ENCODE results near the gene VSX1.

VSX1 gene

DNA sequence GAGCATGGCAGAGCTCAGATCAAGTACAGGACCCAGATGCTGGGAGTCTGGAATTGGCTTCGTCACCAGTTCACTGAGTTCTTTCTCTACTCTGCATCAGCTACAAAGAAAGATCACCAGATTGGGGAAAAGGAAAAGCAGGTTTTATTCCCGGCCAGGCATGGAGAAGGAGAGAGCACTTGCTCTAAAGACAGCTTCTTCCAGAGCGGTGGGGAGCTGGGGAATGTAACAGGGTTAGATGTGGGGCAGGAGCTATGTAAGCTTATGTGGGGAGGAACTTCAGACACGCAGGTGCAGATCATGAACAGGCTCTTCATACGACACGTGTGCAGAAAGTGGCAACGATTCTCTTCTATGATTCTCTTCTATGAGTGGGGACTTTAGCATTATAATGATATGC, 19.1 kb downstream of the VSX1 start:
- TF ChIP-seq BACH2 (CRISPR knock-in tag; IDR thresholded peaks at IDR 0.05; ENCODE audit: borderline replicate concordance) (no peak), ZFP3 (CRISPR knock-in tag; IDR thresholded peaks at IDR 0.05) (no peak), ZFP30 (CRISPR knock-in tag; IDR thresholded peaks at IDR 0.05) (no peak), ZNF8 (CRISPR knock-in tag; IDR thresholded peaks at IDR 0.05) (no peak), CSDC2 (CRISPR knock-in tag; IDR thresholded peaks at IDR 0.05) (no peak), OSR1 (CRISPR knock-in tag; IDR thresholded peaks at IDR 0.05) (no peak), ZC3H10 (CRISPR knock-in tag; IDR thresholded peaks at IDR 0.05) (no peak)
- TF ChIP-seq, protein P1, sequence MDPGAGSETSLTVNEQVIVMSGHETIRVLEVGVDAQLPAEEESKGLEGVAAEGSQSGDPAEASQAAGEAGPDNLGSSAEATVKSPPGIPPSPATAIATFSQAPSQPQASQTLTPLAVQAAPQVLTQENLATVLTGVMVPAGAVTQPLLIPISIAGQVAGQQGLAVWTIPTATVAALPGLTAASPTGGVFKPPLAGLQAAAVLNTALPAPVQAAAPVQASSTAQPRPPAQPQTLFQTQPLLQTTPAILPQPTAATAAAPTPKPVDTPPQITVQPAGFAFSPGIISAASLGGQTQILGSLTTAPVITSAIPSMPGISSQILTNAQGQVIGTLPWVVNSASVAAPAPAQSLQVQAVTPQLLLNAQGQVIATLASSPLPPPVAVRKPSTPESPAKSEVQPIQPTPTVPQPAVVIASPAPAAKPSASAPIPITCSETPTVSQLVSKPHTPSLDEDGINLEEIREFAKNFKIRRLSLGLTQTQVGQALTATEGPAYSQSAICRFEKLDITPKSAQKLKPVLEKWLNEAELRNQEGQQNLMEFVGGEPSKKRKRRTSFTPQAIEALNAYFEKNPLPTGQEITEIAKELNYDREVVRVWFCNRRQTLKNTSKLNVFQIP (CRISPR knock-in tag; IDR thresholded peaks at IDR 0.05; ENCODE audit: borderline replicate concordance, low read depth): no peak
- TF ChIP-seq, protein P2, sequence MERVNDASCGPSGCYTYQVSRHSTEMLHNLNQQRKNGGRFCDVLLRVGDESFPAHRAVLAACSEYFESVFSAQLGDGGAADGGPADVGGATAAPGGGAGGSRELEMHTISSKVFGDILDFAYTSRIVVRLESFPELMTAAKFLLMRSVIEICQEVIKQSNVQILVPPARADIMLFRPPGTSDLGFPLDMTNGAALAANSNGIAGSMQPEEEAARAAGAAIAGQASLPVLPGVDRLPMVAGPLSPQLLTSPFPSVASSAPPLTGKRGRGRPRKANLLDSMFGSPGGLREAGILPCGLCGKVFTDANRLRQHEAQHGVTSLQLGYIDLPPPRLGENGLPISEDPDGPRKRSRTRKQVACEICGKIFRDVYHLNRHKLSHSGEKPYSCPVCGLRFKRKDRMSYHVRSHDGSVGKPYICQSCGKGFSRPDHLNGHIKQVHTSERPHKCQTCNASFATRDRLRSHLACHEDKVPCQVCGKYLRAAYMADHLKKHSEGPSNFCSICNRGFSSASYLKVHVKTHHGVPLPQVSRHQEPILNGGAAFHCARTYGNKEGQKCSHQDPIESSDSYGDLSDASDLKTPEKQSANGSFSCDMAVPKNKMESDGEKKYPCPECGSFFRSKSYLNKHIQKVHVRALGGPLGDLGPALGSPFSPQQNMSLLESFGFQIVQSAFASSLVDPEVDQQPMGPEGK (CRISPR knock-in tag; IDR thresholded peaks at IDR 0.05; ENCODE audit: borderline replicate concordance): no peak
- no peak for ATAC-seq

DNA sequence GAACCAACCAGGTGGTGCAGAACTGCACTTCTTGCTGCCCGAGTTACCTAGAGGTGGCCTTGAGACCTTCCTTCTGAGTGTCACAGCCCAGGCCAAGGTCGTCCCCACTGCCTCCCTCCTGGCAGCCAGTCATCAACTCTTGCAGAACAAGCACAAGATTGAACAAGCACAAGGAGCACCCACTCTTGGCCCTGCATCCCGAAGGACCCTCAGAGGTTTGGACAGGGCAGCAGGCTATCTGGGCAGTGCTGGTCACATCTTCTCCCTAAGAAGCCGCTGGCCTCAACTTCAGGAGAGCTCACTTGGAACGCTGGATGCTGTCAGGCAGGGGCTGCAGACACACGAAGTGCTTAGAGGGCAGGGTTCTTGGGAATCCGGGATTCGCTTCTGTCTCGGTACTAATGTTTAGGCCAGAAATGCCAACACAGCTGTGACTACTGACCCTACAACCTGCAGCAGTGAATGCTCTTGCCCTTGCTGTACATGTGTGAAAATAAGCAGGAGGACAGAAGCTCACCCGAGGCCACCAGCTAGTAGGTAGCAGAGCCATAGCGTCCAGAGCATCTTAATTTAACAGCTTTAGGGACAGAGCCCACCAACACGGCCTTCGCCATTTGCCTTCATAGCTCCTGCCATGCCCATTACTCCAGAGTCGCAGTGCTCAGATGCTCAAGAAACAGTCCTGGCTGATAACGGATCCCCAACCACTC, 20.0 kb downstream of the VSX1 start:
- ATAC-seq: no peak
- TF ChIP-seq, protein P3, sequence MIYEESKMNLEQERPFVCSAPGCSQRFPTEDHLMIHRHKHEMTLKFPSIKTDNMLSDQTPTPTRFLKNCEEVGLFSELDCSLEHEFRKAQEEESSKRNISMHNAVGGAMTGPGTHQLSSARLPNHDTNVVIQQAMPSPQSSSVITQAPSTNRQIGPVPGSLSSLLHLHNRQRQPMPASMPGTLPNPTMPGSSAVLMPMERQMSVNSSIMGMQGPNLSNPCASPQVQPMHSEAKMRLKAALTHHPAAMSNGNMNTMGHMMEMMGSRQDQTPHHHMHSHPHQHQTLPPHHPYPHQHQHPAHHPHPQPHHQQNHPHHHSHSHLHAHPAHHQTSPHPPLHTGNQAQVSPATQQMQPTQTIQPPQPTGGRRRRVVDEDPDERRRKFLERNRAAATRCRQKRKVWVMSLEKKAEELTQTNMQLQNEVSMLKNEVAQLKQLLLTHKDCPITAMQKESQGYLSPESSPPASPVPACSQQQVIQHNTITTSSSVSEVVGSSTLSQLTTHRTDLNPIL (CRISPR knock-in tag; IDR thresholded peaks at IDR 0.05; ENCODE audit: low read depth): no peak
- no peak for TF ChIP-seq ZNF565 (CRISPR knock-in tag; conservative IDR thresholded peaks at IDR 0.05; ENCODE audit: low read depth)
- TF ChIP-seq ISL1 (CRISPR knock-in tag; IDR thresholded peaks at IDR 0.05): no peak
- TF ChIP-seq OSR1 (CRISPR knock-in tag; IDR thresholded peaks at IDR 0.05): no peak
- no peak for TF ChIP-seq TCF4 (CRISPR knock-in tag; IDR thresholded peaks at IDR 0.05; ENCODE audit: borderline replicate concordance)
- no peak for TF ChIP-seq ZNF70 (CRISPR knock-in tag; IDR thresholded peaks at IDR 0.05)

DNA sequence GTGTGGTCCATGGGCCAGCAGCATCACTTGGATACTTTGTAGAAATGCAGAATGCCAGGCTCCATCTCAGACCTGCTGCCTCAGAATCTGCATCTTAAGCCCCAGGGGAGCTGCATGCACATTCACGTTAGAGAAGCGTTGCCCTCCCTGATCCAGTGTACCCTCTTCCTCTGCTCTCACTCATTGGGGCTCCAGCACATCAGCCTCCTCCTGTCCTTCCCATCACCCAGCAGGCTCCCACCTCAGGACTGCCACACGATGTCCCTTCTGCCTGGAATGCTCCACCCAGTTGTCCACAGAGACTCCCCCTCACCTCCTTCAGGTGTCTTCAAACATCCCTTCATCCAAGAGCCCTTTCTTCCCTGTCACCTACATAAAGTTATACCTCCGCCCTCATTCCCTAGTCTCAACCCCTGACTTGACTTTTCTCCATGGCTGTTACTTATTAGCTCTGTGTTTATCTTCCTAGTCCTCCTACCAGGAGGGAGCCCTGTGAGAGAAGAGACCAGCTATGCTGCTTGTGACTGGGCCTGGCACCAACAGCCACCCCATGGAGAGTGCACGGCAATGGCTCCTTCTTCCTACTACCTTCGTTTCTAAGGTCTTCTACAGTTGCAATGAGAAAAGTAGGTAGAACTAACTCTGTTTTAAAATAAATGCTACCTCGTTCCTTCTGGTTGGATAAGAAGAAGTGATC, 20.7 kb downstream of the VSX1 start:
- TF ChIP-seq ZFP3 (CRISPR knock-in tag; IDR thresholded peaks at IDR 0.05) (no peak), TOX (CRISPR knock-in tag; IDR thresholded peaks at IDR 0.05; ENCODE audit: borderline replicate concordance) (no peak), ZFP30 (CRISPR knock-in tag; IDR thresholded peaks at IDR 0.05) (no peak), ZNF70 (CRISPR knock-in tag; IDR thresholded peaks at IDR 0.05) (no peak), BACH2 (CRISPR knock-in tag; IDR thresholded peaks at IDR 0.05; ENCODE audit: borderline replicate concordance) (no peak), RARB (CRISPR knock-in tag; IDR thresholded peaks at IDR 0.05) (no peak), CSDC2 (CRISPR knock-in tag; IDR thresholded peaks at IDR 0.05) (no peak), ESRRG (CRISPR knock-in tag; IDR thresholded peaks at IDR 0.05) (no peak), GLIS3 (CRISPR knock-in tag; IDR thresholded peaks at IDR 0.05) (no peak), PPARA (CRISPR knock-in tag; IDR thresholded peaks at IDR 0.05; ENCODE audit: borderline replicate concordance) (no peak), SNAI2 (CRISPR knock-in tag; IDR thresholded peaks at IDR 0.05) (no peak)
- TF ChIP-seq, protein P4, sequence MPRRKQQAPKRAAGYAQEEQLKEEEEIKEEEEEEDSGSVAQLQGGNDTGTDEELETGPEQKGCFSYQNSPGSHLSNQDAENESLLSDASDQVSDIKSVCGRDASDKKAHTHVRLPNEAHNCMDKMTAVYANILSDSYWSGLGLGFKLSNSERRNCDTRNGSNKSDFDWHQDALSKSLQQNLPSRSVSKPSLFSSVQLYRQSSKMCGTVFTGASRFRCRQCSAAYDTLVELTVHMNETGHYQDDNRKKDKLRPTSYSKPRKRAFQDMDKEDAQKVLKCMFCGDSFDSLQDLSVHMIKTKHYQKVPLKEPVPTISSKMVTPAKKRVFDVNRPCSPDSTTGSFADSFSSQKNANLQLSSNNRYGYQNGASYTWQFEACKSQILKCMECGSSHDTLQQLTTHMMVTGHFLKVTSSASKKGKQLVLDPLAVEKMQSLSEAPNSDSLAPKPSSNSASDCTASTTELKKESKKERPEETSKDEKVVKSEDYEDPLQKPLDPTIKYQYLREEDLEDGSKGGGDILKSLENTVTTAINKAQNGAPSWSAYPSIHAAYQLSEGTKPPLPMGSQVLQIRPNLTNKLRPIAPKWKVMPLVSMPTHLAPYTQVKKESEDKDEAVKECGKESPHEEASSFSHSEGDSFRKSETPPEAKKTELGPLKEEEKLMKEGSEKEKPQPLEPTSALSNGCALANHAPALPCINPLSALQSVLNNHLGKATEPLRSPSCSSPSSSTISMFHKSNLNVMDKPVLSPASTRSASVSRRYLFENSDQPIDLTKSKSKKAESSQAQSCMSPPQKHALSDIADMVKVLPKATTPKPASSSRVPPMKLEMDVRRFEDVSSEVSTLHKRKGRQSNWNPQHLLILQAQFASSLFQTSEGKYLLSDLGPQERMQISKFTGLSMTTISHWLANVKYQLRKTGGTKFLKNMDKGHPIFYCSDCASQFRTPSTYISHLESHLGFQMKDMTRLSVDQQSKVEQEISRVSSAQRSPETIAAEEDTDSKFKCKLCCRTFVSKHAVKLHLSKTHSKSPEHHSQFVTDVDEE (CRISPR knock-in tag; IDR thresholded peaks at IDR 0.05): no peak
- TF ChIP-seq, protein P1 (CRISPR knock-in tag; IDR thresholded peaks at IDR 0.05; ENCODE audit: borderline replicate concordance, low read depth): no peak
- TF ChIP-seq, protein P5, sequence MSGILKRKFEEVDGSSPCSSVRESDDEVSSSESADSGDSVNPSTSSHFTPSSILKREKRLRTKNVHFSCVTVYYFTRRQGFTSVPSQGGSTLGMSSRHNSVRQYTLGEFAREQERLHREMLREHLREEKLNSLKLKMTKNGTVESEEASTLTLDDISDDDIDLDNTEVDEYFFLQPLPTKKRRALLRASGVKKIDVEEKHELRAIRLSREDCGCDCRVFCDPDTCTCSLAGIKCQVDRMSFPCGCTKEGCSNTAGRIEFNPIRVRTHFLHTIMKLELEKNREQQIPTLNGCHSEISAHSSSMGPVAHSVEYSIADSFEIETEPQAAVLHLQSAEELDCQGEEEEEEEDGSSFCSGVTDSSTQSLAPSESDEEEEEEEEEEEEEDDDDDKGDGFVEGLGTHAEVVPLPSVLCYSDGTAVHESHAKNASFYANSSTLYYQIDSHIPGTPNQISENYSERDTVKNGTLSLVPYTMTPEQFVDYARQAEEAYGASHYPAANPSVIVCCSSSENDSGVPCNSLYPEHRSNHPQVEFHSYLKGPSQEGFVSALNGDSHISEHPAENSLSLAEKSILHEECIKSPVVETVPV (CRISPR knock-in tag; IDR thresholded peaks at IDR 0.05): no peak
- no peak for ATAC-seq

All from SK-N-SH treated with all-trans-retinoic acid at 6 μM for 48 hours (cell line).